Calu3 (cell line): ENCODE data around the gene CDYL. TPM values are rescaled to one million over a fixed set of nuclear protein-coding genes. Genes with fewer than 3 reads are reported as not detected.

Source experiments
- BruUV-seq: library from RNA; stranded (reverse); fragments of 400-500 nt; replicated peaks from 2 replicates; lab custom pipeline; 2021; lab: Mats Ljungman, UMichigan
- CTCF ChIA-PET: fragments of 300-600 bp; sonication (Branson Sonifier 250); formaldehyde crosslinking; loops from one replicate; lab custom pipeline; 2022; ENCODE audit warnings: antibody characterized with exemption; lab: Charles Lee
- DNase-seq: peaks from one replicate; pipeline ENCODE4 v3.0.0; 2022
- H3K27ac Mint-ChIP-seq: one replicate; pipeline ENCODE4 v1.8.0; 2022; ENCODE audit warnings: mixed read lengths; ENCODE audit not compliant: unreplicated experiment
- H3K27me3 Mint-ChIP-seq: one replicate; pipeline ENCODE4 v1.8.0; 2022; ENCODE audit warnings: mixed read lengths; ENCODE audit not compliant: unreplicated experiment
- H3K36me3 Mint-ChIP-seq: one replicate; pipeline ENCODE4 v1.8.0; 2022; ENCODE audit warnings: mild to moderate bottlenecking, moderate library complexity, mixed read lengths; ENCODE audit not compliant: insufficient read depth, unreplicated experiment
- H3K4me1 Mint-ChIP-seq: one replicate; pipeline ENCODE4 v1.8.0; 2022; ENCODE audit warnings: mild to moderate bottlenecking, low read depth, mixed read lengths; ENCODE audit not compliant: unreplicated experiment
- H3K4me3 Mint-ChIP-seq: one replicate; pipeline ENCODE4 v1.8.0; 2022; ENCODE audit warnings: mild to moderate bottlenecking, low read depth, moderate library complexity, mixed read lengths; ENCODE audit not compliant: unreplicated experiment
- H3K9me3 Mint-ChIP-seq: one replicate; pipeline ENCODE4 v1.8.0; 2022; ENCODE audit warnings: low read depth, mixed read lengths; ENCODE audit not compliant: unreplicated experiment
- intact Hi-C: fragments of 100-400 bp; cut with micrococcal nuclease; formaldehyde crosslinking; loops from one replicate; pipeline ENCODE4 v1.10.0; 2022; ENCODE audit not compliant: unreplicated experiment
- total RNA-seq: library from RNA; stranded (reverse); gene quantifications from 2 replicates; pipeline ENCODE4 v1.2.3, GENCODE V29; 2022
- TF ChIP-seq, protein P1 (sequence below): fragments of 200-600 bp; IDR thresholded peaks from one replicate; pipeline ENCODE4 v1.8.0; 2022; ENCODE audit warnings: antibody characterized with exemption; ENCODE audit not compliant: unreplicated experiment

Gene CDYL
- total RNA-seq, 1 experiment from 2014 or later = 48.9 TPM

DNA sequence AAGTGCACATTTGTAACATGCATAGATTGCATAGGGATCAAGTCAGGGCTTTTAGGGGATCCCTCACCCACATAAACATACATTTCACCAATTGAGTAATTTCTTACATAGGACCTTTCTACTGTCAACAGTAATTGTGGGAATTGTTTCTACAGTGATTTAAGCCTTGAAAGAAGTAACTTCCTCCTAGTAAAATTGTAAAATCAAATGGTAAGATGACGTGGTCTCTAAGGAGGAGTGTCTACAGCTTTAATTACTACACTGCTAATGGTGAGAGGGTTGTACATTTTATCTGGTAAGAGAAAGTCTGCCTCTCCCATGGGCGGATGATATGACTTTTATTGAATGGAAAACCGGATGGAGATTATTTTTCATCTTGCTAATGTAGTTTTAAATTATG is 129.6 kb downstream of the CDYL start:
- intact Hi-C loops = no loop called here
- no peaks in the 10 kb centered on the region for H3K27me3 Mint-ChIP-seq
- BruUV-seq = no TSS peak

DNA sequence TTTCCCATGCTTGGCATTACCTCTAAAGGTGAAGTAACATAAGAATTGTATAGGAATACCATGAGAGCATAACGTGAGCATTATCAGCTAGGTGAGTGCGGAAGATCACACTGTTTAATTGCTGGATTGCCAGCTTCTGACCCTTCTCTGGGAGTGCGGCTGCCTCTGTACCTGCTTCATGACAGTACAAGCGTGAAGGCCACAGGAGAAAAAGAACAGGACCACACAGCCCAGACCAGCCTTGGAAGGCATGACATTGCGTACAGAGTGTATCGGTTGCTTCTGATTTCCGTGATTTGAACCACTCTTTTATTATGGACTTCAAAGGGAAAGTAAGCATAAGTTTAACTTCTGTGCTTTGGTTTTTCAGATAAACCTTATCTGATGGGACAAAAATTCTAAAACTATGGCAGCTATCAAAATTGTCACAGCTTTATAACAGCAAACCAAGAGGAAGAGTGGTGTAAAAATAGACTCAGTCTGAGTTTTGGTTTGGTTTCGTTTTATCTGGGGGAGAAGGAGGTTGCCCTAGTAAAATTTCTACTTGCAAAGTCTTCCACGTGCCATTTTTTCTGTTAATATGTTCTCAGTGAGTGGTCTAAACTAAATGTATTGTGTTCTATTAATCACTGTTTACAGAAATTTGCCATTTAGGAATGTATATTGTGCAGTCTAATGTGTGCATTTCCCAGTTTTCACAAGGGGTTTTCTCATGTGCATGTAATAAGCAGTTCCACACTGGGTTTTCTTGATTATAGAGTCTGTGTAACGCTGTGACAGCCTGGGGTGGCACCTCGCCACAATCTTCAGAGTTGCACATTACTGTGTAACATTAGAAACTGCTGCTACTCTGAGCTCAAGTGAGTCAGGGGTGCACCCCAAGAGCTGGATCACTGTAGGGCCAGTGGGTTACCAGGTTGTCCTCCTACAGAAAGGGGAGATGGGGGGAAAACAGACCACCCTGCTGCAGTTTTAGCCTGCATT is 130.4 kb downstream of the CDYL start:
- Mint-ChIP-seq H3K27me3 (no peaks in the 10 kb centered on the region), H3K36me3 (no peaks in the 10 kb centered on the region), H3K4me1 (peaks cover 33% of the 10 kb centered on the region), H3K27ac (no peak overlapping the region), H3K4me3 (no peak overlapping the region), H3K9me3 (no peaks in the 10 kb centered on the region)
- CTCF ChIA-PET = no interaction called here
- intact Hi-C loops = no loop called here
- no TSS peak for BruUV-seq
- DNase-seq = no peak
- TF ChIP-seq, protein P1, sequence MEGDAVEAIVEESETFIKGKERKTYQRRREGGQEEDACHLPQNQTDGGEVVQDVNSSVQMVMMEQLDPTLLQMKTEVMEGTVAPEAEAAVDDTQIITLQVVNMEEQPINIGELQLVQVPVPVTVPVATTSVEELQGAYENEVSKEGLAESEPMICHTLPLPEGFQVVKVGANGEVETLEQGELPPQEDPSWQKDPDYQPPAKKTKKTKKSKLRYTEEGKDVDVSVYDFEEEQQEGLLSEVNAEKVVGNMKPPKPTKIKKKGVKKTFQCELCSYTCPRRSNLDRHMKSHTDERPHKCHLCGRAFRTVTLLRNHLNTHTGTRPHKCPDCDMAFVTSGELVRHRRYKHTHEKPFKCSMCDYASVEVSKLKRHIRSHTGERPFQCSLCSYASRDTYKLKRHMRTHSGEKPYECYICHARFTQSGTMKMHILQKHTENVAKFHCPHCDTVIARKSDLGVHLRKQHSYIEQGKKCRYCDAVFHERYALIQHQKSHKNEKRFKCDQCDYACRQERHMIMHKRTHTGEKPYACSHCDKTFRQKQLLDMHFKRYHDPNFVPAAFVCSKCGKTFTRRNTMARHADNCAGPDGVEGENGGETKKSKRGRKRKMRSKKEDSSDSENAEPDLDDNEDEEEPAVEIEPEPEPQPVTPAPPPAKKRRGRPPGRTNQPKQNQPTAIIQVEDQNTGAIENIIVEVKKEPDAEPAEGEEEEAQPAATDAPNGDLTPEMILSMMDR = no peak

More for the DNA sequence above, 129.6 kb downstream of the CDYL start:
- H3K4me3 Mint-ChIP-seq = no peak overlapping the region
- H3K36me3 Mint-ChIP-seq = no peaks in the 10 kb centered on the region
- TF ChIP-seq, protein P1 = no peak
- CTCF ChIA-PET = no interaction called here
- no peaks in the 10 kb centered on the region for H3K9me3 Mint-ChIP-seq
- H3K27ac Mint-ChIP-seq = no peak overlapping the region
- H3K4me1 Mint-ChIP-seq = peaks cover 38% of the 10 kb centered on the region
- DNase-seq = no peak

DNA sequence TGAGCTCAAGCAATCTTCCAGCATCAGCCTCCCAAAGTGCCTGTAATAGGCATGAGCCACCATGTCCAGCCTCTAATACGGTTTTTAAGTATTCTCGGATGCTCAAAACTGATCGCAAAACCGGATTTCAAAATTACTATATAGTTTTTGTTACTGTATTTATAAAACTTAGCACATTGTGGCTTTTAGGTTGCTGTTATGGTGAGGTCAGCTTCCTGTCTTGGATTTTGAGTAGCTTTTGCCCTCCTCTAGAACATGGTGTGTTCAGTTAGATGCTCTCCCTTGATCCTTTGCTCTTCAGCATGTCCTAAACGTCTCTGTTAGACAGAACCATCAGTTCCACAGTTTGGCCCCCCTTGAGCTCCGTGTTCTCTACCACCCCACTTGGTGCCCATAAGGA is 131.4 kb downstream of the CDYL start:
- H3K27ac Mint-ChIP-seq = no peak overlapping the region
- DNase-seq = no peak
- H3K36me3 Mint-ChIP-seq = peaks cover 1% of the 10 kb centered on the region
- peaks cover 31% of the 10 kb centered on the region for H3K4me1 Mint-ChIP-seq
- H3K9me3 Mint-ChIP-seq = no peaks in the 10 kb centered on the region
- no TSS peak for BruUV-seq
- CTCF ChIA-PET = no interaction called here
- no peaks in the 10 kb centered on the region for H3K27me3 Mint-ChIP-seq
- intact Hi-C loops = no loop called here
- H3K4me3 Mint-ChIP-seq = no peak overlapping the region
- TF ChIP-seq, protein P1 = no peak

DNA sequence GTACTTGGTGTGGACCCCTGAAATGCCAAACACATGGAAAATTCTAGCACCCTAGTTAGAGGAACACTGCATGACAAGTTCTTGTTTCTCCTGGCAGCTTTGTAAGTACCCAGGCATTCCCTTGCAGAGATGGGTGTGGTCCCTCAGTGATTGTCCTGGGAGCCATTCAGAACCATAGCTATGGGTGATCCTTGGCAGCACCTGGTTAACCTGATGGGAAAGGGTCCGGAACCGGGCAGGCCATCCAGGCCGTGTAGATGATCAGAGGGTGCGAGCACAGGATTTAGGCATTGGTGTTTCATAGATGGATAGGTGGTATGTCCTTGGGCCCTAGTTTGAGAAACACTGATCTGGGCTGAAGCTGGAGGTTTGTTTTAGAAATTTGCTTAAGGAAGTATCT is 131.9 kb downstream of the CDYL start:
- CTCF ChIA-PET = no interaction called here
- Mint-ChIP-seq H3K27ac (no peak overlapping the region), H3K4me3 (no peak overlapping the region), H3K36me3 (peaks cover 5% of the 10 kb centered on the region), H3K27me3 (no peaks in the 10 kb centered on the region), H3K4me1 (peaks cover 31% of the 10 kb centered on the region), H3K9me3 (no peaks in the 10 kb centered on the region)
- intact Hi-C loops = no loop called here
- BruUV-seq = no TSS peak
- TF ChIP-seq, protein P1 = no peak
- no peak for DNase-seq
